K562 (cell line): ENCODE measurements around the gene EFCC1.

Experiments used
- JUND ChIP-seq, 2 experiments: IDR thresholded peaks; 2 replicates in 1 of 2; 3 replicates in 1 of 2; pipeline ENCODE4 v1.6.1; 2011; ENCODE audit warnings: borderline replicate concordance in 2 of 2, low read depth in 2 of 2, low read length in 2 of 2, improper control_type of control experiment in 1 of 2, missing biosample characterization in 1 of 2, missing genetic modification characterization in 1 of 2, missing genetic modification reagents in 1 of 2
- NRF1 ChIP-seq, 2 experiments: fragments of 450-650 bp; IDR thresholded peaks in 1 of 2; conservative IDR thresholded peaks in 1 of 2; 2 replicates each; pipeline ENCODE4 v1.6.1; 2014; ENCODE audit warnings: mild to moderate bottlenecking in 2 of 2
- STAT6 ChIP-seq: sonication (generic); formaldehyde crosslinking; IDR thresholded peaks from 2 replicates; pipeline ENCODE4 v1.8.1; 2023; ENCODE audit warnings: mild to moderate bottlenecking, missing genetic modification reagents

- TF ChIP-seq STAT6 (CRISPR knock-in tag), result no peak
- no peak for TF ChIP-seq JUND (IDR thresholded peaks at IDR 0.05; ENCODE audit: borderline replicate concordance, low read depth, low read length)
- TF ChIP-seq JUND (tag; IDR thresholded peaks at IDR 0.05; ENCODE audit: borderline replicate concordance, low read depth, low read length), result no peak
- TF ChIP-seq NRF1 (conservative IDR thresholded peaks at IDR 0.05 in 1 of 2, IDR thresholded peaks at IDR 0.05 in 1 of 2), result no peak
These were observed 45.1 kb downstream of the EFCC1 start for GRCh38 chr3:129046037-129046731.
